ENCODE results near the gene LYPD6B. TPM values are rescaled to one million over a fixed set of nuclear protein-coding genes. Genes with fewer than 3 reads are reported as not detected.

Gene LYPD6B
- total and polyA plus RNA-seq, 2 experiments from 2014 or later, result 1.7 to 3.6 TPM

GRCh38 chr2:149036507-149037293, 1.8 kb upstream of the LYPD6B start:
- H3F3A ChIP-seq (replicated peaks; ENCODE audit: low read depth), result no peaks in the 10 kb centered on the region
- no peak overlapping the region for H2AFZ ChIP-seq
- Mint-ChIP-seq H3K9me3 (no peaks in the 10 kb centered on the region), H3K4me3 (no peak overlapping the region; the same call in 2 of the 3 replicates), H3K36me3 (ENCODE audit: low read depth) (no peaks in the 10 kb centered on the region), H3K4me1 (peaks cover 21% of the 10 kb centered on the region; the same call in 2 of the 3 replicates), H3K27me3 (ENCODE audit: insufficient read depth, low read depth, poor library complexity) (peaks cover 21% of the 10 kb centered on the region), H3K27ac (no peak overlapping the region)
- TF ChIP-seq POLR2AphosphoS5 (IDR thresholded peaks at IDR 0.05; ENCODE audit: low read depth), result no peak
- TF ChIP-seq STAT1 (IDR thresholded peaks at IDR 0.05; ENCODE audit: unreplicated experiment), result no peak
- TF ChIP-seq CREB1 (CRISPR knock-in tag; IDR thresholded peaks at IDR 0.05; ENCODE audit: low read depth), result no peak
- no peak for TF ChIP-seq ZNF331 (CRISPR knock-in tag; IDR thresholded peaks at IDR 0.05; ENCODE audit: low read depth)
- no peak for TF ChIP-seq EZH2 (IDR thresholded peaks at IDR 0.05; ENCODE audit: low read depth, unreplicated experiment)
- no peak for TF ChIP-seq ZNF114 (CRISPR knock-in tag; IDR thresholded peaks at IDR 0.05)
- no peak for DNase-seq (ENCODE audit: low spot score)
- H3K4me3 ChIP-seq, result no peak overlapping the region
- ATAC-seq, result no peak
- peaks cover 29% of the 10 kb centered on the region for H3K27me3 ChIP-seq (ENCODE audit: insufficient read depth)
- no peak overlapping the region for H3K4me2 ChIP-seq
- H3K9me2 ChIP-seq (ENCODE audit: insufficient read depth), result no peaks in the 10 kb centered on the region
- H3K36me3 ChIP-seq (ENCODE audit: insufficient read depth), result no peaks in the 10 kb centered on the region
- H3K4me1 ChIP-seq (ENCODE audit: insufficient read depth), result peaks cover 7% of the 10 kb centered on the region
- peaks cover 4% of the 10 kb centered on the region; the same call in 1 of the 2 replicates for H4K20me1 ChIP-seq (replicated peaks; ENCODE audit: insufficient read depth)
- H3K79me2 ChIP-seq (replicated peaks; ENCODE audit: insufficient read depth), result no peaks in the 10 kb centered on the region
- H3K27ac ChIP-seq (ENCODE audit: low read depth), result no peak overlapping the region

- Mint-ChIP-seq H3K9me3 (no peaks in the 10 kb centered on the region; the same call in 2 of the 3 replicates), H3K4me1 (peaks cover 15% of the 10 kb centered on the region; the same call in 2 of the 3 replicates), H3K36me3 (ENCODE audit: low read depth) (no peaks in the 10 kb centered on the region), H3K27ac (no peak overlapping the region), H3K27me3 (ENCODE audit: insufficient read depth, low read depth, poor library complexity) (peaks cover 21% of the 10 kb centered on the region), H3K4me3 (peak overlapping the region; percentile 78)
- Histone ChIP-seq H3K27me3 (ENCODE audit: insufficient read depth) (peaks cover 29% of the 10 kb centered on the region), H3K4me1 (ENCODE audit: insufficient read depth) (no peaks in the 10 kb centered on the region; the same call in 1 of the 2 replicates), H4K20me1 (replicated peaks; ENCODE audit: insufficient read depth) (peaks cover 4% of the 10 kb centered on the region; the same call in 1 of the 2 replicates), H3K9me2 (ENCODE audit: insufficient read depth) (no peaks in the 10 kb centered on the region), H2AFZ (peak overlapping the region; percentile 94), H3F3A (replicated peaks; ENCODE audit: low read depth) (no peaks in the 10 kb centered on the region), H3K27ac (ENCODE audit: low read depth) (no peak overlapping the region), H3K4me3 (peak overlapping the region; percentile 68), H3K79me2 (replicated peaks; ENCODE audit: insufficient read depth) (no peaks in the 10 kb centered on the region), H3K4me2 (peak overlapping the region; percentile 87), H3K36me3 (ENCODE audit: insufficient read depth) (no peaks in the 10 kb centered on the region)
- peak; percentile 76 for DNase-seq (ENCODE audit: low spot score)
- ATAC-seq, result peak; percentile 60
- TF ChIP-seq NANOG (IDR thresholded peaks at IDR 0.05; ENCODE audit: borderline replicate concordance) (no peak), CTCF (conservative IDR thresholded peaks at IDR 0.05; ENCODE audit: low read depth in 2 of 2) (peak; percentile 41 to 64)
These were observed 648 bp upstream of the LYPD6B start for GRCh38 chr2:149037851-149038250.
